T-helper 1 cell treated with Interleukin-12 subunit alpha and Interleukin-12 subunit beta and Interleukin-4 antibody, amounts not matched to agents 30 μg/mL and 1 μg/mL, for 36 hours (primary cell): ENCODE measurements around the gene SHROOM3.

Source experiments
- H3K27ac Mint-ChIP-seq: one replicate; pipeline ENCODE4 v1.8.0; 2021; ENCODE audit warnings: mild to moderate bottlenecking, mixed read lengths
- H3K27me3 Mint-ChIP-seq: one replicate; pipeline ENCODE4 v1.8.0; 2021; ENCODE audit warnings: low read depth, mixed read lengths
- H3K36me3 Mint-ChIP-seq: one replicate; pipeline ENCODE4 v1.8.0; 2021; ENCODE audit warnings: low read depth, mixed read lengths
- H3K4me1 Mint-ChIP-seq: one replicate; pipeline ENCODE4 v1.8.0; 2021; ENCODE audit warnings: low read depth, mixed read lengths
- H3K4me3 Mint-ChIP-seq: one replicate; pipeline ENCODE4 v1.8.0; 2021; ENCODE audit warnings: mild to moderate bottlenecking, moderate library complexity, mixed read lengths
- H3K9me3 Mint-ChIP-seq: one replicate; pipeline ENCODE4 v1.8.0; 2021; ENCODE audit warnings: mixed read lengths

SHROOM3 gene

GRCh38 chr4:76494871-76495590 is 60.0 kb downstream of the SHROOM3 start:
- H3K27ac Mint-ChIP-seq: no peak overlapping the region
- no peak overlapping the region for H3K4me3 Mint-ChIP-seq
- no peaks in the 10 kb centered on the region for H3K9me3 Mint-ChIP-seq
- H3K36me3 Mint-ChIP-seq: no peaks in the 10 kb centered on the region
- no peaks in the 10 kb centered on the region for H3K4me1 Mint-ChIP-seq
- H3K27me3 Mint-ChIP-seq: peaks cover 3% of the 10 kb centered on the region

- Mint-ChIP-seq H3K4me3 (no peak overlapping the region), H3K36me3 (no peaks in the 10 kb centered on the region), H3K27ac (no peak overlapping the region), H3K4me1 (no peaks in the 10 kb centered on the region), H3K9me3 (no peaks in the 10 kb centered on the region), H3K27me3 (peaks cover 13% of the 10 kb centered on the region)
These were observed 63.5 kb downstream of the SHROOM3 start for GRCh38 chr4:76498550-76498949.

- Mint-ChIP-seq H3K4me1 (no peaks in the 10 kb centered on the region), H3K27ac (no peak overlapping the region), H3K36me3 (no peaks in the 10 kb centered on the region), H3K27me3 (peaks cover 13% of the 10 kb centered on the region), H3K9me3 (no peaks in the 10 kb centered on the region), H3K4me3 (no peak overlapping the region)
These were observed 64.4 kb downstream of the SHROOM3 start for GRCh38 chr4:76499461-76499860.

- Mint-ChIP-seq H3K4me1 (no peaks in the 10 kb centered on the region), H3K4me3 (no peak overlapping the region), H3K9me3 (no peaks in the 10 kb centered on the region), H3K27me3 (peaks cover 16% of the 10 kb centered on the region), H3K27ac (no peak overlapping the region), H3K36me3 (no peaks in the 10 kb centered on the region)
These were observed 67.9 kb downstream of the SHROOM3 start for GRCh38 chr4:76502886-76503285.

- Mint-ChIP-seq H3K27ac (no peak overlapping the region), H3K4me3 (no peak overlapping the region), H3K27me3 (peaks cover 18% of the 10 kb centered on the region), H3K9me3 (no peaks in the 10 kb centered on the region), H3K4me1 (no peaks in the 10 kb centered on the region), H3K36me3 (no peaks in the 10 kb centered on the region)
These were observed 69.8 kb downstream of the SHROOM3 start for GRCh38 chr4:76504613-76505465.

GRCh38 chr4:76511947-76512346 is 76.9 kb downstream of the SHROOM3 start:
- H3K9me3 Mint-ChIP-seq: no peaks in the 10 kb centered on the region
- H3K4me3 Mint-ChIP-seq: no peak overlapping the region
- H3K27ac Mint-ChIP-seq: no peak overlapping the region
- H3K4me1 Mint-ChIP-seq: no peaks in the 10 kb centered on the region
- H3K27me3 Mint-ChIP-seq: peaks cover 5% of the 10 kb centered on the region
- no peaks in the 10 kb centered on the region for H3K36me3 Mint-ChIP-seq

- no peaks in the 10 kb centered on the region for H3K4me1 Mint-ChIP-seq
- no peak overlapping the region for H3K27ac Mint-ChIP-seq
- no peaks in the 10 kb centered on the region for H3K9me3 Mint-ChIP-seq
- no peaks in the 10 kb centered on the region for H3K36me3 Mint-ChIP-seq
- peaks cover 10% of the 10 kb centered on the region for H3K27me3 Mint-ChIP-seq
- no peak overlapping the region for H3K4me3 Mint-ChIP-seq
These were observed 78.5 kb downstream of the SHROOM3 start for GRCh38 chr4:76513482-76513881.

- H3K27me3 Mint-ChIP-seq: peaks cover 8% of the 10 kb centered on the region
- no peak overlapping the region for H3K27ac Mint-ChIP-seq
- no peak overlapping the region for H3K4me3 Mint-ChIP-seq
- no peaks in the 10 kb centered on the region for H3K4me1 Mint-ChIP-seq
- no peaks in the 10 kb centered on the region for H3K9me3 Mint-ChIP-seq
- H3K36me3 Mint-ChIP-seq: no peaks in the 10 kb centered on the region
These were observed 79.1 kb downstream of the SHROOM3 start for GRCh38 chr4:76514087-76514486.

GRCh38 chr4:76515975-76516843 is 81.2 kb downstream of the SHROOM3 start:
- H3K9me3 Mint-ChIP-seq: no peaks in the 10 kb centered on the region
- H3K4me3 Mint-ChIP-seq: no peak overlapping the region
- H3K27ac Mint-ChIP-seq: no peak overlapping the region
- no peaks in the 10 kb centered on the region for H3K4me1 Mint-ChIP-seq
- H3K27me3 Mint-ChIP-seq: peaks cover 12% of the 10 kb centered on the region
- no peaks in the 10 kb centered on the region for H3K36me3 Mint-ChIP-seq

- no peaks in the 10 kb centered on the region for H3K9me3 Mint-ChIP-seq
- no peaks in the 10 kb centered on the region for H3K36me3 Mint-ChIP-seq
- no peak overlapping the region for H3K4me3 Mint-ChIP-seq
- H3K27me3 Mint-ChIP-seq: peaks cover 12% of the 10 kb centered on the region
- H3K27ac Mint-ChIP-seq: no peak overlapping the region
- no peaks in the 10 kb centered on the region for H3K4me1 Mint-ChIP-seq
These were observed 83.2 kb downstream of the SHROOM3 start for GRCh38 chr4:76518241-76518640.

GRCh38 chr4:76523593-76523992 is 88.6 kb downstream of the SHROOM3 start:
- Mint-ChIP-seq H3K4me3 (no peak overlapping the region), H3K9me3 (no peaks in the 10 kb centered on the region), H3K27ac (no peak overlapping the region), H3K27me3 (peaks cover 19% of the 10 kb centered on the region), H3K36me3 (no peaks in the 10 kb centered on the region), H3K4me1 (no peaks in the 10 kb centered on the region)

GRCh38 chr4:76525751-76526150 is 90.7 kb downstream of the SHROOM3 start:
- no peaks in the 10 kb centered on the region for H3K4me1 Mint-ChIP-seq
- H3K4me3 Mint-ChIP-seq: no peak overlapping the region
- H3K27me3 Mint-ChIP-seq: peaks cover 19% of the 10 kb centered on the region
- H3K27ac Mint-ChIP-seq: no peak overlapping the region
- H3K36me3 Mint-ChIP-seq: no peaks in the 10 kb centered on the region
- no peaks in the 10 kb centered on the region for H3K9me3 Mint-ChIP-seq

- Mint-ChIP-seq H3K4me1 (no peaks in the 10 kb centered on the region), H3K36me3 (no peaks in the 10 kb centered on the region), H3K27ac (no peak overlapping the region), H3K4me3 (no peak overlapping the region), H3K27me3 (peaks cover 21% of the 10 kb centered on the region), H3K9me3 (no peaks in the 10 kb centered on the region)
These were observed 91.6 kb downstream of the SHROOM3 start for GRCh38 chr4:76526585-76526990.

- H3K4me3 Mint-ChIP-seq: no peak overlapping the region
- H3K27me3 Mint-ChIP-seq: peaks cover 21% of the 10 kb centered on the region
- H3K27ac Mint-ChIP-seq: no peak overlapping the region
- H3K9me3 Mint-ChIP-seq: no peaks in the 10 kb centered on the region
- H3K4me1 Mint-ChIP-seq: no peaks in the 10 kb centered on the region
- H3K36me3 Mint-ChIP-seq: no peaks in the 10 kb centered on the region
These were observed 92.6 kb downstream of the SHROOM3 start for GRCh38 chr4:76527666-76528065.
